HS-5 (cell line): ENCODE data around the gene KLHL26.

Experiments used
- DNase-seq: peaks from one replicate; pipeline ENCODE4 v3.0.0-alpha.2; 2012; ENCODE audit warnings: low read depth

Gene KLHL26

DNA sequence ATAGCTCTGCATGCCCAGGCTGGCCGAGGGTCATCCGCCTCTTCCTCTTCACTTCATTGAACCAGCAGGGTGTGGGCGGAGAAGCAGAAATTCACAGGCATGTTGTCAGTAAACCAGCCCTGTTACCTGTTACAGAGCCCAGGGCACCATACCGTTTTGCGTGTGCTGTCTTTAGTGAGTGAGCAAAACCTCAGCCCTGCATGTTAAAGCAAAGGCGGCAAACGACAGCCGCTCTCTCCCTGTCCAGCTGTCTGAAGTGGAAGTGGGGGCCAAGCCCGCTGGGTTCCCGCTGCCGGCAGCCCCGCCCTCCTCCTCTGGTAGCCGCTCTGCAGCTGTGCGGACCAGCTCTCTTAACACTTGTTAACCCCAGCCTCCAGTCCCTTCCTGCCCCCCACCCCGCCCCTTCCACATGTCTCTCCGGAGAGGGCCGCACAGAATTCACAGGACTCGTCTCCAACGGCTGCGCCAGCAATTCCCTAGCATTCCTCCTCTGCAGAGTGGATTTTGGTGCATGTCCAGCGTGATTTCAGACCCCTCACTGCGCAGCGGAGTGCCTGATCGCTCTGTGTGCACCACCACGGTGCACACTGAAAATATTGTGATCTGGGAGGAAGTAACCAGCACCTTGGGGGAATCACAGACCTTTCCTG is 12.7 kb downstream of the KLHL26 start:
- no peak for DNase-seq

DNA sequence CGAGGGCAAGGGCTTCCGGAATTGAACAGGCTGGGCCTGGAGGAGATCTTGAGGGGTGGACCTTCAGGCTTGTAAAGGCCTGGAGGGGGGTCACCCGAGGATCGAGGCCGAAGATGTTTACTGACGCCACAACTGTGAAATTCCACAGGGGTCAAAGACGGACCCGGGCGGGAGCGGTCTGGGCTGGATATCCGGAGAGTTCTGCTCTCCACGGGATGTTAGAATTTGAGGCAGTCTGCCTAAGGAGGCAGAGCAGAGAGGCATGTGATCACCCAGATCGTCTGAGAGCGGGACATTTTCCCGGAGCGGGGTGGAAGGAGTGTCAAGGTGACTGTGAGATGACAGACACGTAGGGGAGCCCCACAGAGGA is 13.2 kb downstream of the KLHL26 start:
- no peak for DNase-seq

DNA sequence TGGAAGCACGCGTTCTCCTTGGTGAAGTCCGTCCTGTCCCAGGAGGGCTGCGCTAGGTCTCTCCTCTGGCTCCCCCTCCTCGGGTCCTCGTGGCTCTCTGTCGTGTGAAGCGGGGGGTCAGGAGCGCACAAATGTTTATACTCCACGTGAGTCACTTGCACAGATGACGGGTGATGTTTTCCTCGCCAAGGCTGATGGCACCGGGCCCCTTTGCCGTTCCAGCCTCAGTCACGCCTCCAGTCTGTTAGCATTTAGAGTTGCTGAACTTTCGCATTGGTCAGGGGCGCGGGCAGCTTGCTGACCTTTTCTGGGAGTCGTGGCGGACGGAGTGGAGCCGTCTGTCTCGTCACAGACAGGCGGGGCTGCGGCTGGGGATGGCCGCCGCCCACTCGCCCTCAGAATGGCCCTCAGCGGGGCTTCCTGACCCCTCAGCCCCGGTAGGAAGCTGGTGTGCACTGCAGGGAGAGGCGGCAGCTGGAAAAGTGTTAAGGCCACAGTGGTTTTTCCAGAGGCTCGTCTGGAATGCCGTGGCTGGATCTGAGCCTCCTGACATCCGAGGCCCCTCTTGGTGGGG is 13.7 kb downstream of the KLHL26 start:
- DNase-seq: no peak

DNA sequence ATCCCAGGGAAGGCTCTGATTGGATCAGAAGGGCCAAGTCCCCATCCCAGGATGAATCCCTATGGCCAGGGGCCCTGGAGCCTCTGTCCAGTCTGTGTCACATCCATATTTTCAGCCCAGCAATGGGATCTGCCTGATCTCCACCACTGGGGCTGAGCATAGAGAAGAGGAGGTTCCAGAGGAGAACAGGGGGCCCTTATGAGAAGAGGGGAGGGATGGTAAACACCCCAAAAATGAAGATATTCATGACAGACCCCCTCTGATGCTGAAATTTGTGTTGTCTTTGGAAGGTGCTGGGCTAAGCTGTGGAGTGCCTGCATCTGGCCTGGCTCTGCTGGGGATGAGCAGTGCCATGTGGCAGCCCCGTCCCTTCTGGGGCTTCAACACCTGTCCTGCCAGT is 14.5 kb downstream of the KLHL26 start:
- no peak for DNase-seq

DNA sequence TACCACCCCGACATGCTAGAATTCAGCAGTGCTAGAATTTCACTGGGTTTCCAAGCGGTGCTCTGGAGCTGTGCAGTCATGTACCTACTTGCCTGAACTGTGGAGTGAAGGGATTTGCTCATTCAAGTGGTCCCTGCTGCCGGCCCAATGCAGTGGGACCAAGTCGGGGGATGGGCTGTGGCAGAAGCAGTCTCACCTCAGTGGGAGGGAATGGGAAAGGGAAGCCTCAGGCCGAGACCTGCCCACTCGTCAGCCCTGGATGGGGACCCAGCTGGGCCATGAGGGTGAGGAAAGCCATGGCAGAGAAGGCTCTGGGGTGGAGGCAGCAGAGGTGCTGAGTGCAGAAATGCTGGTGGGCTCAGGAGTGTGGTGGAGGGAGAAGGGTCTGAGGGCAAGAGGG is 14.9 kb downstream of the KLHL26 start:
- DNase-seq: no peak

GRCh38 chr19:18653853-18654252 is 17.0 kb downstream of the KLHL26 start:
- DNase-seq: no peak

- no peak for DNase-seq
Observed at GRCh38 chr19:18654469-18654868, 17.6 kb downstream of the KLHL26 start.

GRCh38 chr19:18655173-18655844 is 18.5 kb downstream of the KLHL26 start:
- no peak for DNase-seq

DNA sequence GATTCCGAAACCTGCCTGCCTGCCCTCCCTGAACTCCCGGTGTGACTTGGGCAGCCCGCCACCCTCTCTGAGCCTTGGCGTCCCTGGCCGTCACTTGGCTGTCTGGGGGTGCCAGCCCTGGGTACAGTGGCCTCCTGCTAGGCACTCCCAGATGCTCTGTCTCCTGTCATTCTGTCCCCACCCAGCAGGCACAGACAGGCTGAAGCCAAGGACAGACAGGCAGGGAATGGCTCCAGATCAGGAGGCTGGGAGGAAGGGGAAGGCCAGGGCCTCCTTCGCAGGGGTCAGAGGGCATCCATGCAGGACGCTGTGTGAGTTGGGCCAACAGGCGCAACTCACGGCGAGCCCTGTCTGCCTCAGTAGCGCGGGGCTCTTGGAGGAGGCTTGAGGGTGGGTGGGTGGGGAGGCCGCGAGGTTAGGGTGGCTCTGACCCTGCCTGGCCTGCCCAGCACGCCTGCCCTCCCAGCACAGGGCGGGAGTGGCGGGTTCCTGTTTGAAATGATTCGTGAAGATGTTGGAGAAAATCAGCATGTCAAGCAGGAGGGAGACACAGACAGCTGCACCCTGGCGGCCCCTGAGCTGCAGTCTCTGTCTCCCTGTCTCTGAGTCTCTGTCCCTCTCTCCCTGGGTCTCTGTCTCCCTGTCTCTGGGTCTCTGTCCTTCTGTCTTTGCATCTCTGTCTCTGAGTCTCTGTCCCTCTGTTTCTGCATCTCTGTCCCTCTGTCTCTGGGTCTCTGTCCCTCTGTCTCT is 19.7 kb downstream of the KLHL26 start:
- no peak for DNase-seq

- no peak for DNase-seq
Observed at GRCh38 chr19:18657590-18658365, 20.9 kb downstream of the KLHL26 start.

DNA sequence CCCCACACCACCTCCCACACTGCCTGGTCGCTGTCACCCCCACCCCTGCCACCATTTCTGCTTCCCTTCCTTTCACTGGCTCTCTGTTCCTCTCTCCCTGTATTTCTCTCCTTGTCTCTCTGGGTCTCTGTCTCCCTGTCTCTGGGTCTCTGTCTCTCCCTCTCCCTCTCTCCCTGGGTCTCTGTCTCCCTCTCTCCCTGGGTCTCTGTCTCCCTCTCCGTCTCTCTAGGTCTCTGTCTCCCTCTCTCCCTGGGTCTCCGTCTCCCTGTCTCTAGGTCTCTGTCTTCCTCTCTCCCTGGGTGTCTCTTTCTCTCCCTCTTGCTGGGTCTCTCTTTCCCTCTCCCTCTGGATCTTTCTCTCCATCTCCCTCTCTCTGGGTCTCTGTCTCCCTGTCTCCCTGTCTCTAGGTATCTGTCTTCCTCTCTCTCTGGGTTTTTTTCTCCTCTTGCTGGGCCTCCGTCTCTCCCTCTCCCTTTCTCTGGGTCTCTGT is 21.6 kb downstream of the KLHL26 start:
- no peak for DNase-seq

GRCh38 chr19:18659281-18660050 is 22.6 kb downstream of the KLHL26 start:
- no peak for DNase-seq

DNA sequence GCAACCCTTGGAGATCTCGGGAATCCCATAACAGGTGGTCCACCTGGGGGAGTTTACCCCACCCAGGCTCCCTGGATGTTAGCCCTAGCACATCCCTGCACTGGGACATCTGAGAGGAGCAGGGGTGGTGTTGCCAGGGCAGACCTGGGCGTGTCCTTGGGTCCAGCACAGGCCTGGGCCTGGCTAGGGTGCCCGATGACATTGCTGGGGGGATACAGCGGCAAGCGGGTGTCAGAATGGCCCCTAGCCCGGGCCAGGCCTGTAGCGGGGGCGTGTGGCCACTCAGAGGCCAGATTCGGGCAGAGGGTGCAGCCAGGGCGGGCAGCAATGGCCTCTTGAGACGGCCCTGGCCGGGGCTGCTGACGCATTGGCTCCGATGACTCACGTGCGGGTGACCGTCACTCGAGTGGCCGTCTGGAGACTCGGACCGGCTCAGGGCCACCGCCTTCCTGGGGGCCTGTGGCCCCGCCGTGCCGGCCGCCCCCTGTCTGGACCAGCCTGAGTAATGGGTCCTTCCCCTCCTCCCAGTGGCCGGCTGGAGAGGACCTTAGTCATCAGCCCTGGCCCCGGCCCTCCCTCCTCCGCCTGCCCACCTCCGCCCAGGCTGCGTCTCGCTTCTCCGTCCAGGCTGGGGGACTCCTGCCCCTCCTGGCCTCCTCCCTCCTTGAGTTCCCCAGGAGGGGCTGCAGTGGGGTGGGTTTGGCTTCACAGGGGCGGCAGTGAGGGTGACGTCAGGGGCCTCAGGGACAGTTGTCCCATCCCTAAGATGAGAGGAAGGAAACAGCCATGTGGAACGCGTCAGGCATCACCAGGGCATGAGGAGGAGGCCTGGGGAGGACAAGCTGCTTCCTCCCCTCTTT is 23.5 kb downstream of the KLHL26 start:
- no peak for DNase-seq

- DNase-seq: no peak
Observed at GRCh38 chr19:18660939-18661670, 24.3 kb downstream of the KLHL26 start.

DNA sequence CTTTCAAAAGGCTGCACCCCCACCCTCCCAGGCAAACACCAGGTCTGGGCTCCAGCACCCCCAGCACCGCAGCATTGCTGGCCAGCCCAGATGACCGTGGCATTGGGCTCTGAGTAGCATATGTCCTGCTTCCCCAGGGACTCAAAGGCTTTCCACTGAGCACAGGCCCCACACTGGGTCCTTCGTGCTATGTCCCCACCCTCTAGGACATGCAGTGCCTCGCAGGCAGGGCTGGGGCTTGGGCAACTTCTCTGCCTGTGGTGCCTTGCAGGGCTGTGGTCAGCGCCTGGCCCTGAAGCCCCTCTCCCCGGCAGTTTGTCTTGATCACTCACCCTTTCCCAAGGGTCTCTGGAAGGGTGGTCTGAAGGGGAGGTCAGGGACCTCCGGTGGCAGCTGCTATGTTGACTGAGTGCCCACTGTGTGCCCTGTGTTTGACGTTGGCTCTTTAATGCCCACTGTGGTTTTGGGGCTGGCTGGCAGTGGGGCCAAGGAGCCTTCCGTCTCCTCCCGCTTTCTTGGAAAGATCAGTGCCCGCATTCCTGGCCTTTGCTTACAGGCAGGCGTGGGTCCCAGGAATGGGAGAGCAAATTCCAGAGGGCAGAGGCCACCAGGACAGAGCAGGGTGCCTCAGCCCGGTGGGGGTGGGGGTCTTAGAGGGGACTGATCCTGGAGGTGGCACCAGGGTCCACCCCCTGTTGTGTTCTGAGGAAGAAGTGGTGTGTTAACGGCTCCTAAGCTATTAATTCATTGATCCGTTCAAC is 26.3 kb downstream of the KLHL26 start:
- DNase-seq: no peak

- DNase-seq: no peak
Observed at GRCh38 chr19:18663940-18664530, 27.2 kb downstream of the KLHL26 start.

DNA sequence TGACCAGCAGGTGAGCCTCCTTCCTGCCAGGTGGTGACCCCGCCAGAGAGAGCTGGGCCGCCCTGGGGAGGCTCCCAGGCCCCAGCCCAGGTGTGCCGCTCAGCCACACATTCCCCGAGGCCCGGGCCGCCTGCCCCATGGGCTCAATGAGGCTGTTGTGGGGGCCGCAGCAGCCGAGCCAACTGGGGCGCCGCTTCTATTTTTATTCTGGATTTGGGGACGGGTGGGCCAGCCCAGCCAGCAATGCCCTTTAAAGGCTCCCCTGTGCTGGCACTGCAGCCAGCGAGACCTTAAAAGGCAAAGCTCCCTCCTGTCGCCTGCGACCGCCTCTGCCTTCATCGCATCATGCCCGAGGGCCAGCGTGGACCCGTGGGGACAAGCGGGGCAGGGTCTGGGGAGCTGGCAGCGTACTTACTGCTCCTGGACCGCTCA is 29.0 kb downstream of the KLHL26 start:
- DNase-seq: no peak

GRCh38 chr19:18666317-18666716 is 29.5 kb downstream of the KLHL26 start:
- no peak for DNase-seq
